PC-3 (cell line): ENCODE data around the gene DNAAF1.

Experiments used
- EZH2 ChIP-seq: fragments of 300-600 bp; sonication (generic); IDR thresholded peaks from one replicate; pipeline ENCODE4 v1.6.1; 2017; ENCODE audit warnings: antibody characterized with exemption, mild to moderate bottlenecking, low read length; ENCODE audit not compliant: unreplicated experiment
- TF ChIP-seq, protein P1 (sequence below): fragments of 300-600 bp; sonication (generic); conservative IDR thresholded peaks from 2 replicates; pipeline ENCODE4 v1.5.1; 2017; ENCODE audit warnings: antibody characterized with exemption, low read depth, mild to moderate bottlenecking, low read length

GRCh38 chr16:84121007-84121406 lies 24.1 kb upstream of the DNAAF1 start:
- TF ChIP-seq, protein P1, sequence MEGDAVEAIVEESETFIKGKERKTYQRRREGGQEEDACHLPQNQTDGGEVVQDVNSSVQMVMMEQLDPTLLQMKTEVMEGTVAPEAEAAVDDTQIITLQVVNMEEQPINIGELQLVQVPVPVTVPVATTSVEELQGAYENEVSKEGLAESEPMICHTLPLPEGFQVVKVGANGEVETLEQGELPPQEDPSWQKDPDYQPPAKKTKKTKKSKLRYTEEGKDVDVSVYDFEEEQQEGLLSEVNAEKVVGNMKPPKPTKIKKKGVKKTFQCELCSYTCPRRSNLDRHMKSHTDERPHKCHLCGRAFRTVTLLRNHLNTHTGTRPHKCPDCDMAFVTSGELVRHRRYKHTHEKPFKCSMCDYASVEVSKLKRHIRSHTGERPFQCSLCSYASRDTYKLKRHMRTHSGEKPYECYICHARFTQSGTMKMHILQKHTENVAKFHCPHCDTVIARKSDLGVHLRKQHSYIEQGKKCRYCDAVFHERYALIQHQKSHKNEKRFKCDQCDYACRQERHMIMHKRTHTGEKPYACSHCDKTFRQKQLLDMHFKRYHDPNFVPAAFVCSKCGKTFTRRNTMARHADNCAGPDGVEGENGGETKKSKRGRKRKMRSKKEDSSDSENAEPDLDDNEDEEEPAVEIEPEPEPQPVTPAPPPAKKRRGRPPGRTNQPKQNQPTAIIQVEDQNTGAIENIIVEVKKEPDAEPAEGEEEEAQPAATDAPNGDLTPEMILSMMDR, result no peak
- TF ChIP-seq EZH2, result no peak
